DND-41 (cell line): Measurements from ENCODE around the gene OR14J1.

Source experiments
- ATAC-seq: fragments of 200-7000 bp; cut with Tn5 transposase; 3 replicates; pipeline ENCODE4 v1.9.1; 2021; ENCODE audit warnings: low read depth; ENCODE audit not compliant: insufficient read depth
- DNase-seq: peaks from one replicate; pipeline ENCODE4 v3.0.0-alpha.2; 2020
- H2AFZ ChIP-seq: 2 replicates; pipeline ENCODE4 v1.6.0; 2012; ENCODE audit warnings: low read depth, low read length
- H3K27ac ChIP-seq: 2 replicates; pipeline ENCODE4 v1.5.1; 2012; ENCODE audit warnings: low read length, inconsistent platforms
- H3K27me3 ChIP-seq: fragments of 200-600 bp; sonication (generic); 2 replicates; pipeline ENCODE4 v1.6.0; 2012; ENCODE audit warnings: low read length, mild to moderate bottlenecking, inconsistent platforms; ENCODE audit not compliant: insufficient read depth, poor library complexity
- H3K36me3 ChIP-seq: 2 replicates; pipeline ENCODE4 v1.5.1; 2012; ENCODE audit warnings: low read length, inconsistent platforms; ENCODE audit not compliant: insufficient read depth
- H3K4me1 ChIP-seq: 2 replicates; pipeline ENCODE4 v1.5.1; 2012; ENCODE audit warnings: mild to moderate bottlenecking, low read length; ENCODE audit not compliant: insufficient read depth
- H3K4me2 ChIP-seq: 2 replicates; pipeline ENCODE4 v1.6.0; 2012; ENCODE audit warnings: mild to moderate bottlenecking, moderate library complexity, low read length, inconsistent platforms; ENCODE audit not compliant: insufficient read depth
- H3K4me3 ChIP-seq, 2 experiments: fragments of 200-600 bp in 1 of 2; shearing (Covaris generic) in 1 of 2; 2 replicates each; pipeline ENCODE4 v1.5.1; 2012 to 2016; ENCODE audit warnings: inconsistent platforms in 2 of 2, low read length in 2 of 2, mild to moderate bottlenecking in 2 of 2, low read depth in 1 of 2, moderate library complexity in 1 of 2
- H3K79me2 ChIP-seq: 2 replicates; pipeline ENCODE4 v1.6.0; 2012; ENCODE audit warnings: low read length, inconsistent platforms; ENCODE audit not compliant: insufficient read depth
- H3K9ac ChIP-seq: 2 replicates; pipeline ENCODE4 v1.6.0; 2012; ENCODE audit warnings: low read depth, mild to moderate bottlenecking, inconsistent platforms, low read length, moderate library complexity
- H3K9me3 ChIP-seq: 2 replicates; pipeline ENCODE4 v1.5.1; 2012; ENCODE audit warnings: low read length, moderate library complexity, mild to moderate bottlenecking, inconsistent platforms; ENCODE audit not compliant: insufficient read depth, severe bottlenecking
- H4K20me1 ChIP-seq: 2 replicates; pipeline ENCODE4 v1.6.0; 2012; ENCODE audit warnings: low read length; ENCODE audit not compliant: insufficient read depth
- EZH2 ChIP-seq: IDR thresholded peaks from 3 replicates; pipeline ENCODE4 v1.6.1; 2012; ENCODE audit warnings: borderline replicate concordance, low read depth, mild to moderate bottlenecking, moderate library complexity, low read length, inconsistent platforms; ENCODE audit not compliant: severe bottlenecking
- TF ChIP-seq, protein P1 (sequence below): IDR thresholded peaks from 2 replicates; pipeline ENCODE4 v1.5.1; 2012; ENCODE audit warnings: borderline replicate concordance, low read length, moderate library complexity, mild to moderate bottlenecking; ENCODE audit not compliant: poor library complexity, severe bottlenecking; ENCODE audit errors: extremely low read depth

Gene OR14J1, protein sequence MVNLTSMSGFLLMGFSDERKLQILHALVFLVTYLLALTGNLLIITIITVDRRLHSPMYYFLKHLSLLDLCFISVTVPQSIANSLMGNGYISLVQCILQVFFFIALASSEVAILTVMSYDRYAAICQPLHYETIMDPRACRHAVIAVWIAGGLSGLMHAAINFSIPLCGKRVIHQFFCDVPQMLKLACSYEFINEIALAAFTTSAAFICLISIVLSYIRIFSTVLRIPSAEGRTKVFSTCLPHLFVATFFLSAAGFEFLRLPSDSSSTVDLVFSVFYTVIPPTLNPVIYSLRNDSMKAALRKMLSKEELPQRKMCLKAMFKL

GRCh38 chr6:29301316-29301715 lies at the start of gene OR14J1:
TSS of gene OR14J1 (plus strand) at chr6:29301701. CDS start at chr6:29306690, 4,989 bp downstream.
- no peaks in the 10 kb centered on the region for H4K20me1 ChIP-seq
- ATAC-seq (no peak), DNase-seq (no peak)
- no peak within 1 kb of the TSS for H3K4me3 ChIP-seq
- H3K79me2 ChIP-seq, result no peaks in the 10 kb centered on the region
- no peaks in the 10 kb centered on the region for H3K36me3 ChIP-seq
- no peak within 1 kb of the TSS for H3K9ac ChIP-seq
- no peaks in the 10 kb centered on the region for H3K4me1 ChIP-seq
- H3K27ac ChIP-seq, result no peak within 1 kb of the TSS
- H2AFZ ChIP-seq, result no peak within 1 kb of the TSS
- H3K4me2 ChIP-seq, result no peak within 1 kb of the TSS
- TF ChIP-seq EZH2, result no peak
- H3K9me3 ChIP-seq, result no peaks in the 10 kb centered on the region
- H3K27me3 ChIP-seq, result peaks cover 7% of the 10 kb centered on the region

GRCh38 chr6:29251736-29252135 lies 49.8 kb upstream of the OR14J1 start:
- TF ChIP-seq, protein P1, sequence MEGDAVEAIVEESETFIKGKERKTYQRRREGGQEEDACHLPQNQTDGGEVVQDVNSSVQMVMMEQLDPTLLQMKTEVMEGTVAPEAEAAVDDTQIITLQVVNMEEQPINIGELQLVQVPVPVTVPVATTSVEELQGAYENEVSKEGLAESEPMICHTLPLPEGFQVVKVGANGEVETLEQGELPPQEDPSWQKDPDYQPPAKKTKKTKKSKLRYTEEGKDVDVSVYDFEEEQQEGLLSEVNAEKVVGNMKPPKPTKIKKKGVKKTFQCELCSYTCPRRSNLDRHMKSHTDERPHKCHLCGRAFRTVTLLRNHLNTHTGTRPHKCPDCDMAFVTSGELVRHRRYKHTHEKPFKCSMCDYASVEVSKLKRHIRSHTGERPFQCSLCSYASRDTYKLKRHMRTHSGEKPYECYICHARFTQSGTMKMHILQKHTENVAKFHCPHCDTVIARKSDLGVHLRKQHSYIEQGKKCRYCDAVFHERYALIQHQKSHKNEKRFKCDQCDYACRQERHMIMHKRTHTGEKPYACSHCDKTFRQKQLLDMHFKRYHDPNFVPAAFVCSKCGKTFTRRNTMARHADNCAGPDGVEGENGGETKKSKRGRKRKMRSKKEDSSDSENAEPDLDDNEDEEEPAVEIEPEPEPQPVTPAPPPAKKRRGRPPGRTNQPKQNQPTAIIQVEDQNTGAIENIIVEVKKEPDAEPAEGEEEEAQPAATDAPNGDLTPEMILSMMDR, result no peak
- no peak for TF ChIP-seq EZH2

DNA sequence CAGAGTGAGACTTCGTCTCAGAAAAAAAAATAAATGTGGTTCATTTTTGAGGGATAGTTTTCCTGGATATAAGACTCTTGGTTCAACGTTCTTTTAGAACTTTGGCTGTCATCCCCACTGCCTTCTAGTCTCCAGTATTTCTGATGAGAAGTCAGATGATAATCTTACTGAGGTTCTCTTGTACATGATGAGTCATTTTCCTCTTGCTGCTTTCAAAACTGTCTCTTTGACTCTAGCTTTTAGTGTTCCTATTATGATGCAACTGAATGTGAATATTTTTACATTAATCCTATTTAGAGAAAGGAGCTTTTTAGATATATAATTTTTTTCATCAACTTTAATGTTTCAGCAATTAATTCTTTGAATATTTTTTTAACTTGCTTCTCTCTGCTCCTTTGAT lies 46.0 kb upstream of the OR14J1 start:
- Histone ChIP-seq H3K36me3 (no peaks in the 10 kb centered on the region), H2AFZ (no peak overlapping the region), H3K27ac (no peak overlapping the region), H3K9me3 (no peaks in the 10 kb centered on the region), H3K4me1 (no peaks in the 10 kb centered on the region), H3K27me3 (no peaks in the 10 kb centered on the region), H4K20me1 (no peaks in the 10 kb centered on the region), H3K9ac (no peak overlapping the region), H3K79me2 (no peaks in the 10 kb centered on the region), H3K4me2 (no peak overlapping the region), H3K4me3 (no peak overlapping the region)
- TF ChIP-seq, protein P1, result no peak
- no peak for TF ChIP-seq EZH2
- no peak for DNase-seq
- no peak for ATAC-seq

More at GRCh38 chr6:29251736-29252135, 49.8 kb upstream of the OR14J1 start:
- Histone ChIP-seq H2AFZ (no peak overlapping the region), H3K79me2 (no peaks in the 10 kb centered on the region), H3K36me3 (no peaks in the 10 kb centered on the region), H3K9me3 (no peaks in the 10 kb centered on the region), H4K20me1 (no peaks in the 10 kb centered on the region), H3K4me1 (no peaks in the 10 kb centered on the region), H3K4me3 (no peak overlapping the region), H3K27ac (no peak overlapping the region), H3K27me3 (no peaks in the 10 kb centered on the region), H3K4me2 (no peak overlapping the region), H3K9ac (no peak overlapping the region)
- no peak for ATAC-seq
- no peak for DNase-seq

- Histone ChIP-seq H2AFZ (no peak overlapping the region), H3K79me2 (no peaks in the 10 kb centered on the region), H4K20me1 (no peaks in the 10 kb centered on the region), H3K4me3 (no peak overlapping the region), H3K27me3 (no peaks in the 10 kb centered on the region), H3K36me3 (no peaks in the 10 kb centered on the region), H3K9ac (no peak overlapping the region), H3K4me1 (no peaks in the 10 kb centered on the region), H3K9me3 (no peaks in the 10 kb centered on the region), H3K4me2 (no peak overlapping the region), H3K27ac (no peak overlapping the region)
- TF ChIP-seq, protein P1, result no peak
- ATAC-seq (no peak), DNase-seq (no peak)
These were observed 41.8 kb upstream of the OR14J1 start for GRCh38 chr6:29259721-29260120.
